ENCODE results near the gene FA2H. TPM values are rescaled to one million over a fixed set of nuclear protein-coding genes. Genes with fewer than 3 reads are reported as not detected.

Gene FA2H
- total RNA-seq, 1 donor from 2014 or later: not detected

GRCh38 chr16:74752258-74752657 is 22.4 kb downstream of the FA2H start:
- H3K4me1 Mint-ChIP-seq (ENCODE audit: unreplicated experiment): no peaks in the 10 kb centered on the region
- DNase-seq (ENCODE audit: low spot score): no peak
- no peak overlapping the region for H3K27ac Mint-ChIP-seq (ENCODE audit: unreplicated experiment)
- peaks cover 2% of the 10 kb centered on the region for H3K27me3 Mint-ChIP-seq (ENCODE audit: unreplicated experiment)
- TF ChIP-seq, protein P1, sequence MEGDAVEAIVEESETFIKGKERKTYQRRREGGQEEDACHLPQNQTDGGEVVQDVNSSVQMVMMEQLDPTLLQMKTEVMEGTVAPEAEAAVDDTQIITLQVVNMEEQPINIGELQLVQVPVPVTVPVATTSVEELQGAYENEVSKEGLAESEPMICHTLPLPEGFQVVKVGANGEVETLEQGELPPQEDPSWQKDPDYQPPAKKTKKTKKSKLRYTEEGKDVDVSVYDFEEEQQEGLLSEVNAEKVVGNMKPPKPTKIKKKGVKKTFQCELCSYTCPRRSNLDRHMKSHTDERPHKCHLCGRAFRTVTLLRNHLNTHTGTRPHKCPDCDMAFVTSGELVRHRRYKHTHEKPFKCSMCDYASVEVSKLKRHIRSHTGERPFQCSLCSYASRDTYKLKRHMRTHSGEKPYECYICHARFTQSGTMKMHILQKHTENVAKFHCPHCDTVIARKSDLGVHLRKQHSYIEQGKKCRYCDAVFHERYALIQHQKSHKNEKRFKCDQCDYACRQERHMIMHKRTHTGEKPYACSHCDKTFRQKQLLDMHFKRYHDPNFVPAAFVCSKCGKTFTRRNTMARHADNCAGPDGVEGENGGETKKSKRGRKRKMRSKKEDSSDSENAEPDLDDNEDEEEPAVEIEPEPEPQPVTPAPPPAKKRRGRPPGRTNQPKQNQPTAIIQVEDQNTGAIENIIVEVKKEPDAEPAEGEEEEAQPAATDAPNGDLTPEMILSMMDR (IDR thresholded peaks at IDR 0.05; ENCODE audit: unreplicated experiment): no peak
- no peaks in the 10 kb centered on the region for H3K36me3 Mint-ChIP-seq (ENCODE audit: low read depth, unreplicated experiment)
- no peaks in the 10 kb centered on the region for H3K9me3 Mint-ChIP-seq (ENCODE audit: unreplicated experiment)
- no peak overlapping the region for H3K4me3 Mint-ChIP-seq (ENCODE audit: unreplicated experiment)

GRCh38 chr16:74751658-74752057 is 23.0 kb downstream of the FA2H start:
- H3K4me1 Mint-ChIP-seq (ENCODE audit: unreplicated experiment): no peaks in the 10 kb centered on the region

GRCh38 chr16:74749291-74750055 is 25.1 kb downstream of the FA2H start:
- TF ChIP-seq, protein P1 (IDR thresholded peaks at IDR 0.05; ENCODE audit: unreplicated experiment): no peak
- no peaks in the 10 kb centered on the region for H3K9me3 Mint-ChIP-seq (ENCODE audit: unreplicated experiment)
- no peak for DNase-seq (ENCODE audit: low spot score)
- no peaks in the 10 kb centered on the region for H3K36me3 Mint-ChIP-seq (ENCODE audit: low read depth, unreplicated experiment)
- H3K4me3 Mint-ChIP-seq (ENCODE audit: unreplicated experiment): no peak overlapping the region
- H3K27ac Mint-ChIP-seq (ENCODE audit: unreplicated experiment): no peak overlapping the region
- peaks cover 2% of the 10 kb centered on the region for H3K27me3 Mint-ChIP-seq (ENCODE audit: unreplicated experiment)
- H3K4me1 Mint-ChIP-seq (ENCODE audit: unreplicated experiment): no peaks in the 10 kb centered on the region

More at GRCh38 chr16:74751658-74752057, 23.0 kb downstream of the FA2H start:
- Mint-ChIP-seq H3K36me3 (ENCODE audit: low read depth, unreplicated experiment) (no peaks in the 10 kb centered on the region), H3K4me3 (ENCODE audit: unreplicated experiment) (no peak overlapping the region), H3K9me3 (ENCODE audit: unreplicated experiment) (no peaks in the 10 kb centered on the region), H3K27ac (ENCODE audit: unreplicated experiment) (no peak overlapping the region), H3K27me3 (ENCODE audit: unreplicated experiment) (peaks cover 2% of the 10 kb centered on the region)
- TF ChIP-seq, protein P1 (IDR thresholded peaks at IDR 0.05; ENCODE audit: unreplicated experiment): no peak
- DNase-seq (ENCODE audit: low spot score): no peak

DNA sequence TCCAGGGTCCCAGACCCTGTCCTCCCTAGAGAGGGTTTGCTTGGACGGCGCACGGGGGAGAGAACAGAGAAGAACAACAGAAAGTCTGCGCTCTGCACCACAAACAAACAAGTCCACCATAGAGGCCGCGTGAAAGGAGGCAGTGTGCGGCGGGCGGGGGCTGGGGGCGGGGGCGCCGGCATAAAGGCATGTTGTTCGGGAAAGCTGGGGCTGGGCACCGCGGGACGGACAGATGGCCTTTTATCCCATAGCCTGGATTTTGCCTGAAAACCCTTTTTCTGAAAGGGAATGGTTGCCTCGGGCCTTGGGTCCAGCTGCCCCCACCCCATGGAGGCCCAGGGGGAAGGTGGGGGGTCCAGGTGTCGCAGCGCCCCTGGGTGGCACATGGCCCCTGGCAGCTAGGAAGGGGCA is 26.0 kb downstream of the FA2H start:
- H3K27ac Mint-ChIP-seq (ENCODE audit: unreplicated experiment): no peak overlapping the region
- peaks cover 2% of the 10 kb centered on the region for H3K27me3 Mint-ChIP-seq (ENCODE audit: unreplicated experiment)
- DNase-seq (ENCODE audit: low spot score): no peak
- H3K36me3 Mint-ChIP-seq (ENCODE audit: low read depth, unreplicated experiment): no peaks in the 10 kb centered on the region
- TF ChIP-seq, protein P1 (IDR thresholded peaks at IDR 0.05; ENCODE audit: unreplicated experiment): no peak
- H3K4me1 Mint-ChIP-seq (ENCODE audit: unreplicated experiment): no peaks in the 10 kb centered on the region
- no peaks in the 10 kb centered on the region for H3K9me3 Mint-ChIP-seq (ENCODE audit: unreplicated experiment)
- no peak overlapping the region for H3K4me3 Mint-ChIP-seq (ENCODE audit: unreplicated experiment)

All from endothelial cell (in vitro differentiated cells).